Fibroblast of pulmonary artery (primary cell): ENCODE results near the gene RIBC1.

Source experiments
- DNase-seq: peaks from one replicate; pipeline ENCODE4 v3.0.0-alpha.2; 2010; ENCODE audit warnings: low read depth
- H3K4me3 ChIP-seq: replicated peaks from 2 replicates; pipeline ENCODE4 v1.5.1; 2011; ENCODE audit warnings: low read depth, mild to moderate bottlenecking, control low read depth, low read length, moderate library complexity
- CTCF ChIP-seq: IDR thresholded peaks from 2 replicates; pipeline ENCODE4 v1.5.1; 2011; ENCODE audit warnings: mild to moderate bottlenecking, control low read depth, low read length, inconsistent platforms; ENCODE audit errors: missing control alignments

RIBC1 gene

GRCh38 chrX:53440621-53441517 is 18.2 kb downstream of the RIBC1 start:
- no peak for TF ChIP-seq CTCF
- DNase-seq, result peak; percentile 68
- H3K4me3 ChIP-seq, result peak overlapping the region; percentile 34

- H3K4me3 ChIP-seq, result peak overlapping the region; percentile 34
- no peak for TF ChIP-seq CTCF
- peak; percentile 58 for DNase-seq
These were observed 19.1 kb downstream of the RIBC1 start for GRCh38 chrX:53441531-53442321.

- H3K4me3 ChIP-seq, result no peak overlapping the region
- TF ChIP-seq CTCF, result no peak
- DNase-seq, result no peak
These were observed 19.6 kb downstream of the RIBC1 start for GRCh38 chrX:53442322-53442631.

GRCh38 chrX:53445977-53446376 is 23.3 kb downstream of the RIBC1 start:
- peak; percentile 68 for TF ChIP-seq CTCF
- peak; percentile 54 for DNase-seq
- H3K4me3 ChIP-seq, result no peak overlapping the region

- no peak for DNase-seq
- H3K4me3 ChIP-seq, result no peak overlapping the region
- TF ChIP-seq CTCF, result no peak
These were observed 24.8 kb downstream of the RIBC1 start for GRCh38 chrX:53447441-53447840.

- TF ChIP-seq CTCF, result no peak
- no peak overlapping the region for H3K4me3 ChIP-seq
- no peak for DNase-seq
These were observed 27.0 kb downstream of the RIBC1 start for GRCh38 chrX:53449632-53450031.
